Measurements from ENCODE around the gene TNFSF11. TPM values are rescaled to one million over a fixed set of nuclear protein-coding genes. Genes with fewer than 3 reads are reported as not detected.

TNFSF11 gene
- total and polyA plus RNA-seq, 2 donors (not counting 1 experiment from before 2014, with no cell fraction given), result not detected

GRCh38 chr13:42611086-42611779 lies 37.3 kb downstream of the TNFSF11 start:
- intact Hi-C loops (cut with micrococcal nuclease), result no loop called here
- WGBS (ENCODE audit: insufficient coverage), result 75% methylated on average over 1 of the region's 2 CpGs
- H2AFZ ChIP-seq (ENCODE audit: insufficient read depth, low read depth, low read length, poor library complexity, severe bottlenecking), result no peak overlapping the region
- H4K20me1 ChIP-seq (ENCODE audit: control insufficient read depth, insufficient read depth, low read length, poor library complexity, severe bottlenecking), result no peaks in the 10 kb centered on the region
- Mint-ChIP-seq H3K27ac (no peak overlapping the region), H3K9me3 (ENCODE audit: insufficient read depth) (no peaks in the 10 kb centered on the region), H3K27me3 (peaks cover 10% of the 10 kb centered on the region), H3K4me3 (no peak overlapping the region), H3K4me1 (no peaks in the 10 kb centered on the region)
- no peak overlapping the region for H3K4me3 ChIP-seq (ENCODE audit: control extremely low read depth in 1 of 5, extremely low read depth in 1 of 5, insufficient read depth in 1 of 5, low read depth in 2 of 5, low read length in 4 of 5)
- H3K79me2 ChIP-seq (ENCODE audit: control insufficient read depth, insufficient read depth, low read length), result no peaks in the 10 kb centered on the region
- H3K36me3 ChIP-seq (replicated peaks in 1 of 2; ENCODE audit: control extremely low read depth in 1 of 2, control insufficient read depth in 1 of 2, extremely low read depth in 1 of 2, insufficient read depth in 2 of 2, low read length in 1 of 2), result no peaks in the 10 kb centered on the region
- ChIA-PET CTCF (no interaction called here), POLR2A (no interaction called here)
- H3K9me3 ChIP-seq (ENCODE audit: control extremely low read depth in 1 of 3, control insufficient read depth in 2 of 3, insufficient read depth in 1 of 3, low read length in 2 of 3), result no peaks in the 10 kb centered on the region
- DNase-seq, result no peak
- TF ChIP-seq CTCF (IDR thresholded peaks at IDR 0.05) (no peak), EZH2 (IDR thresholded peaks at IDR 0.05; ENCODE audit: borderline replicate concordance, insufficient read depth, low read depth, low read length, poor library complexity, severe bottlenecking) (no peak)
- no peaks in the 10 kb centered on the region for H3K4me1 ChIP-seq (ENCODE audit: control insufficient read depth in 2 of 2, insufficient read depth in 2 of 2, low read length in 2 of 2)
- H3K9ac ChIP-seq (ENCODE audit: low read length), result no peak overlapping the region
- H3K27ac ChIP-seq (ENCODE audit: low read length in 2 of 2), result no peak overlapping the region
- peaks cover 0 to 3% (median 0%) of the 10 kb centered on the region in 4 experiments for H3K27me3 ChIP-seq (replicated peaks in 1 of 4; ENCODE audit: control extremely low read depth in 1 of 4, control insufficient read depth in 3 of 4, insufficient read depth in 4 of 4, low read length in 3 of 4)
- no peak overlapping the region for H3K4me2 ChIP-seq (replicated peaks; ENCODE audit: low read depth, low read length, poor library complexity, severe bottlenecking)
- no peak for ATAC-seq (ENCODE audit: low read depth)

GRCh38 chr13:42612021-42612765 lies 38.2 kb downstream of the TNFSF11 start:
- Histone ChIP-seq H3K27ac (ENCODE audit: low read length in 2 of 2) (no peak overlapping the region), H2AFZ (ENCODE audit: insufficient read depth, low read depth, low read length, poor library complexity, severe bottlenecking) (no peak overlapping the region), H3K4me2 (replicated peaks; ENCODE audit: low read depth, low read length, poor library complexity, severe bottlenecking) (no peak overlapping the region), H3K9me3 (ENCODE audit: control extremely low read depth in 1 of 3, control insufficient read depth in 2 of 3, insufficient read depth in 1 of 3, low read length in 2 of 3) (no peaks in the 10 kb centered on the region), H3K36me3 (replicated peaks in 1 of 2; ENCODE audit: control extremely low read depth in 1 of 2, control insufficient read depth in 1 of 2, extremely low read depth in 1 of 2, insufficient read depth in 2 of 2, low read length in 1 of 2) (no peaks in the 10 kb centered on the region), H4K20me1 (ENCODE audit: control insufficient read depth, insufficient read depth, low read length, poor library complexity, severe bottlenecking) (no peaks in the 10 kb centered on the region), H3K27me3 (replicated peaks in 1 of 4; ENCODE audit: control extremely low read depth in 1 of 4, control insufficient read depth in 3 of 4, insufficient read depth in 4 of 4, low read length in 3 of 4) (peaks cover 0 to 3% (median 0%) of the 10 kb centered on the region in 4 experiments), H3K79me2 (ENCODE audit: control insufficient read depth, insufficient read depth, low read length) (no peaks in the 10 kb centered on the region), H3K9ac (ENCODE audit: low read length) (no peak overlapping the region), H3K4me1 (ENCODE audit: control insufficient read depth in 2 of 2, insufficient read depth in 2 of 2, low read length in 2 of 2) (no peaks in the 10 kb centered on the region), H3K4me3 (ENCODE audit: control extremely low read depth in 1 of 5, extremely low read depth in 1 of 5, insufficient read depth in 1 of 5, low read depth in 2 of 5, low read length in 4 of 5) (no peak overlapping the region)
- Mint-ChIP-seq H3K4me1 (no peaks in the 10 kb centered on the region), H3K27ac (no peak overlapping the region), H3K27me3 (peaks cover 5% of the 10 kb centered on the region), H3K9me3 (ENCODE audit: insufficient read depth) (no peaks in the 10 kb centered on the region), H3K4me3 (no peak overlapping the region)
- WGBS (ENCODE audit: insufficient coverage), result 69% methylated on average over 2 of the region's 7 CpGs
- TF ChIP-seq CTCF (IDR thresholded peaks at IDR 0.05) (no peak), EZH2 (IDR thresholded peaks at IDR 0.05; ENCODE audit: borderline replicate concordance, insufficient read depth, low read depth, low read length, poor library complexity, severe bottlenecking) (no peak)
- ChIA-PET POLR2A (interaction anchor here (0.7 kb wide), 1 partner anchor 256 kb away, joined by 4 read pairs; no protein-coding TSS in a partner anchor), CTCF (interaction anchor here (0.6 kb wide), 1 partner anchor 81 kb away, joined by 3 read pairs; no protein-coding TSS in a partner anchor)
- ATAC-seq (ENCODE audit: low read depth) (no peak), DNase-seq (no peak)
- intact Hi-C loops (cut with micrococcal nuclease), result no loop called here
